Hindlimb muscle (tissue), 1 donor: Measurements from ENCODE around the gene CPOX. TPM values are rescaled to one million over a fixed set of nuclear protein-coding genes. Genes with fewer than 3 reads are reported as not detected.
"Not testable (repeated sequence)": the region's sequence is repeated elsewhere in the genome, so short reads cannot be mapped to it uniquely, and the experiment has no call there.

Experiments used
- DNase-seq: peaks from one replicate; pipeline ENCODE4 v3.0.0-alpha.2; 2013
- polyA plus RNA-seq: library from polyadenylated mRNA; unstranded; fragments of 120-200 nt; gene quantifications from one replicate; pipeline ENCODE4 v1.2.1, GENCODE V29; 2013; ENCODE audit not compliant: insufficient read length

The CPOX gene
- polyA plus RNA-seq: 13.7 TPM

- peak; percentile 90 for DNase-seq
These were observed at the start of gene CPOX for GRCh38 chr3:98593046-98593936. CPOX (minus strand) TSS chr3:98593611; CDS start chr3:98593504, 107 bp downstream.

- not testable (repeated sequence) for DNase-seq
These were observed 49.4 kb upstream of the CPOX start for GRCh38 chr3:98642769-98643168.

- not testable (repeated sequence) for DNase-seq
These were observed 48.3 kb upstream of the CPOX start for GRCh38 chr3:98641756-98642155.

GRCh38 chr3:98638515-98638914, 45.1 kb upstream of the CPOX start:
- not testable (repeated sequence) for DNase-seq

- DNase-seq: no peak
These were observed 37.0 kb upstream of the CPOX start for GRCh38 chr3:98630416-98630815.

- no peak for DNase-seq
These were observed 34.9 kb upstream of the CPOX start for GRCh38 chr3:98628317-98628716.

- no peak for DNase-seq
These were observed 32.7 kb upstream of the CPOX start for GRCh38 chr3:98626151-98626550.

- DNase-seq: no peak
These were observed 30.3 kb upstream of the CPOX start for GRCh38 chr3:98623572-98624280.

GRCh38 chr3:98617841-98618240, 24.4 kb upstream of the CPOX start:
- no peak for DNase-seq

- DNase-seq: no peak
These were observed 20.2 kb upstream of the CPOX start for GRCh38 chr3:98613616-98614015.

- DNase-seq: no peak
These were observed 19.6 kb upstream of the CPOX start for GRCh38 chr3:98612996-98613517.

GRCh38 chr3:98612587-98612986, 19.2 kb upstream of the CPOX start:
- DNase-seq: no peak

GRCh38 chr3:98608029-98608428, 14.6 kb upstream of the CPOX start:
- DNase-seq: no peak

GRCh38 chr3:98603580-98603979, 10.2 kb upstream of the CPOX start:
- DNase-seq: no peak

- DNase-seq: peak; percentile 45
These were observed 8.8 kb upstream of the CPOX start for GRCh38 chr3:98602078-98602678.

GRCh38 chr3:98601180-98601579, 7.8 kb upstream of the CPOX start:
- DNase-seq: no peak

GRCh38 chr3:98600412-98601095, 7.1 kb upstream of the CPOX start:
- no peak for DNase-seq

GRCh38 chr3:98599647-98600411, 6.4 kb upstream of the CPOX start:
- DNase-seq: no peak

GRCh38 chr3:98598492-98598891, 5.1 kb upstream of the CPOX start:
- DNase-seq: no peak

- no peak for DNase-seq
These were observed 3.4 kb upstream of the CPOX start for GRCh38 chr3:98596541-98597500.
